Tibial nerve (tissue), 3 donors: ENCODE measurements around the gene SLC22A3.

ENCODE experiments used
- CTCF ChIP-seq, 5 experiments: fragments of 200-600 bp in 3 of 5; fragments of 450-650 bp in 2 of 5; sonication (generic) in 3 of 5; IDR thresholded peaks; one replicate each; pipeline ENCODE4 v1.5.1; 2016 to 2019; ENCODE audit warnings: antibody characterized with exemption in 5 of 5, mild to moderate bottlenecking in 3 of 5, moderate library complexity in 2 of 5
- POLR2A ChIP-seq, 2 donors: fragments of 450-650 bp; IDR thresholded peaks; one replicate each; pipeline ENCODE4 v1.6.1; 2017; ENCODE audit warnings: antibody characterized with exemption in 2 of 2, mild to moderate bottlenecking in 2 of 2, moderate library complexity in 2 of 2

- no peak for TF ChIP-seq CTCF (IDR thresholded peaks at IDR 0.05)
- TF ChIP-seq POLR2A (IDR thresholded peaks at IDR 0.05), result no peak
These were observed 79.3 kb downstream of the SLC22A3 start for GRCh38 chr6:160427312-160428068.
